ENCODE results near the gene TPD52L1.

Gene TPD52L1

DNA sequence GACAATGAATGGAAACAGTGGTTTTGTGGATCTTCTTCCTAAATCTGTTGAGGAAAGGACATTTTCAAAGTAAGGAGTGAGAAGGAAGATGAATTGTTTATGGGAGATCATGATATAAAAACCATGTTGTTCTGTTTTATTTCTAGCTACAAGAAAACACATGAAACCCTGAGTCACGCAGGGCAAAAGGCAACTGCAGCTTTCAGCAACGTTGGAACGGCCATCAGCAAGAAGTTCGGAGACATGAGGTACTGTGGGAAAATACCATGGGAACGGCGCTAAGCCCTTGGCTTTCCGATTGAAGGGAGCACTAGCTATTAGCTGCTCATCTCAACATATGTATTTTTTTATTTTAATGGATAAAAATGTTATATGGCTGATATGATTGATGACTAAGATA lies 94.6 kb downstream of the TPD52L1 start:
- no peak for DNase-seq

DNA sequence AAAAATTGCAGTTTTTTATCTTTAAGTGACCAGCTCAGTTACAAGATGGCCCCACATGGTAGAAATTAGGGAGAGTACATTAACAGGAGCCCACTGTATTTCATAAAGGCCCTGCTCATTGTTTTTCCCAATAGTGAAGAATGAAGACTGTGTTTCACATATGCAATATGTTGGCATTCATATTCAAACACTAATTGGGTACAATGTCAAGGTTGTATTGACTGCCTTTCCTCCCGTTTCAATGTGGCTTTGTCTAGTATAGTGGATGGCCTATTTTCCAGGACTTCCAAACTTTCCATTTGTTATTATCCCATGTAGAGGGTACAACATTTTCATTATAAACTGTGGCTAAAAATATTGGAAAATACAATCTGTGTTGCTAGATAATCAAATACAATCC lies 96.9 kb downstream of the TPD52L1 start:
- no peak for DNase-seq

DNA sequence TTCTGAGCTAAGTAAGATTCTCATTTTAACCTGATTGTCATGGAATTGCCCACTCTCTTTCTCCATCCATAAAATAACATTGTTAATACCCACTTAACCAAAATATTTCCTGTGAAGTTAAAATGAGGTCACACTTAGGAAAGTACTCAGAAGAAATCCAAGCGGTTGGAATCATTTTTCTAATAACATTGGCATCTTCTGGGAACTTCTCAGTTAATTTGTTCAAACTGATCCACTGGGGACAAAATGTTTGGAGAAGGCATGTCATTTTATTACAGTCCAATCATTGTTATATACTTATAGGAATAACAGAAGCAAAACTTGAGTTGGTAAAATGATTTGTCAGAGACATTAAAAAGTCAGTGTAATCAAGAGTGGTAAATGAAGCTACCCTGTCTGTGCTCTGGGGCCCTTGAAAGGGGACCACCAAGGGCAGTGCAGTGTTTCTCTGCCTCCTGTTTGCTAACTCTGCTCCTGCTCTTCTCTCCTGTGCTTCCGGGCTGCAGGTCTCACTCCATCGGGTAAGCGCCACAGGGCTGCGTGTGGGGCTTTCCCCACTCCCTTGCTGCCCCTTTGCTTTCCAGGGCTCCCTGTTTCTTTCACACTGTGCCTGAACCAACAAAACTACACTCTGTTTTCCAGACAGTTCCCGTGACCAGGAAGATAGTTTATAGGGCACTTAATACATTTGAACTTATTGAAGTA lies 98.1 kb downstream of the TPD52L1 start:
- DNase-seq = no peak

DNA sequence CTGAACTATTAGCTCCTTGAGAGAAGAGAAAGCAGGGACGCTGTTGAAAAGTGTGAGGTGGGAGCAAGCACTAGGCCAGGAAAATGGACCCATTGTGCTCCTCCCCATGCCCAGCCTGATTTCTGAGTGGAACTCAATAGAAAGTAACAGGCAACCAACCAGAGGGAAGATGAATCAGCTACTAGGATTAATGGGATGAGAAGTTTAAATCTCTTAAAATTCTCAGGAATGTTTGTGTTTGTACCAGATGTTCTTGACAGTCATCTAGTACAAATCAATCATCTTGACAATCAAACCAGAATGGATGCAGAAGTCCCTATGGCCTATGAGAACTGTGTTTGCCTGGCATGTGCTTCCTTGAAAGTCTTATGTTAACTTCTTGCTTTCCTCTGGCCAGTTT lies 99.3 kb downstream of the TPD52L1 start:
- DNase-seq = no peak

DNA sequence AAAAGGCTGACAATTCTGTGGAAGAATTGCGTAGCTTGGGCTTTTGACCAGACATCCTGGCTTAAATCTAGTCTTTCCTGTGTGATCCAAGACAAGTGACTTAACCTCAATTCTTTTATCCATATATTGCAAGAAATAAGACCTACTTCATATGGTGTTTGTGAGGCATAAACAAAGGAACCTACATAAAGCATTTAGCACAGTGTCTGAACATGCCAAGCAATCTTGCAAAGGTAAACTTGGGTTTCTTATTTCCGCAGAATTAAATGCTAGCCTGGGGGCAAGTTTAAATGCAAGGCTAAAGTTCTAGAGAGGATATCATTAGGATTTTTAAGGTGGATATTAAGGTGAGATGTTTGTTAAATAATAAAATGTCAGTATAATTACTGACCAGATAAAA lies 100.3 kb downstream of the TPD52L1 start:
- no peak for DNase-seq

DNA sequence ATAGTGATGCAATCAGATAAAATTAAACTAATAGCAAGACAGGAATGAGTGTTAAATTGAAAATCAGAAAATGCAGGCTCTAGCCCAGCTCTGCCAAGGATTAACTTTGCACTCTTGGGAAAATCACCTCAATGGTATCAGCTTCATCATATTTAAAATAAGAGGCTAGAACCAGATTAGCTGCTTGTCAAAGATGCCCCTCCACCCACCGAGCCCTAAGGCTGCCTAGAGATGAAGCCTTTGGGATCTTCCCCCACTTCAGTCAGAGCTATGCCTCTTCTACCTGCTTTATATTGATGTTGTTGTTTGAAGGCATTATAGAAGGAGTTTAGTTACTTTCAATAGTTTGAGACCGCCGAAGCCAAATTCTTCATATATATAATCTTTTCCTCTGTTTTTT lies 100.7 kb downstream of the TPD52L1 start:
- DNase-seq = no peak

DNA sequence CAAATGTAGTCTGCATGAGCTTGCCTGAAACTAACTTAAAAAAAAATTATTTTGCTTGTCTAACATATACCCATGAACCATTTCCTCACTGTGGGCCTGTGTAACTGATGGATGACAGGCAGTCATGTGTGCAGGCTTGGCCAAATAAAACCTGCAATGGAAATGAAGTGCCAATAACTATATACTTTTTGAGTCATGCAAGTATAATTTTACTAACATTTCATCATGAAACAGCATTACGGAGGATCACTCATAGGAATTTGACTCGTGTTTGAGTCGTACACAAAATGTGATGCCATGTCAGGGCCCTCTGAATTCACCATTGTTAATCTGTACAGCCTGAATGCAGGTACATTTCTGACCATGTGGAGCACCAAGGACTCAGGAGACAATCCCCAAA lies 101.6 kb downstream of the TPD52L1 start:
- DNase-seq = no peak

DNA sequence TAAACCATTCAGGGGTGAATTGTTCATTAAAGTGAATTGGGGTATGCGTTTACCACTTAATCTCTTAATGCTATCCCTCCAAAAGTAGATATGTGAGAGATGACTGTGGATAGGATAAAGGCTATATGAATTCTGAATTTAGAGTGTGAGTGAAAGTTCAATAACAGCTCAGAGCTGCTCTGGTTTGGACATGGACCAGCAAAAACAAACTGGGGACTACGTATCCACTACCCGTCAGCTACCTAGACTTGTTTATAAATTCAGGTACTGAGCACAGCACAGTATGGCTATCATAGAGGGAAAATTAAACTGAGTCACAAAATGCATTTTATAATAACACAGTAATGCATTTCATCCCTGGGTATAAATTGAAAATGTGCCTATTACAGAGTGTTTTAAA lies 103.8 kb downstream of the TPD52L1 start:
- DNase-seq = no peak

DNA sequence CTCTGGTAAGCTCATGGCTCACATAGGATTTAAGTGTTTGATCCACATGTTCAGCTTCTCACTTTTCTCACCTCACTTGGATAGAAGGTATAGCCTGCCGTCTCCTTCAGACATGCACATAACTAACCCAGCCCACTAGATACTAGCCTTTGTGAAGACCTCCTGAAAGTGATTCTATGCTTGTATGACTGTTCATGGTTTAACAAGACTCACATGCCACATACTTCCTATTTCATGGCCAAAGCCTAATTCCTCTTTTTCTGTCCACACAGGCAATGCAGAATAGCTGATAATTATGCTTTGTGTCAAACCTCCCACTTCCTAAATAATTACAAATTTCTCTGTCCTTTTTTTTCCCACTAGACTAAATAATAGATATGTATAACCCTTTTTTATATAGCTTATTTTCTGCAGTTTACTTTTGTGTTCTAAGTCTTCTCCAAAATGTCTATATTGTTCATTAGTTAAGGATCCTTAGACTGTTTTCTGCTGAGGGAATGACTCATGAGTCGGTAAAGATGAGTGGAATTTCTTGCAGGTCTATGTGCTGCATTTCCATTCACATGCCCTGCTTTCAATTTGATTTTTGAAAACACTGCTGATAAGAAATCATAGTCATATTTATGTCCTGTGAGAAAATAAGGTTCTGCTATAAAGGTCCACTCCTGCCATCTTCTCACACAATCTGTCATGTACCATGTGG lies 105.2 kb downstream of the TPD52L1 start:
- peak; percentile 78 for DNase-seq

DNA sequence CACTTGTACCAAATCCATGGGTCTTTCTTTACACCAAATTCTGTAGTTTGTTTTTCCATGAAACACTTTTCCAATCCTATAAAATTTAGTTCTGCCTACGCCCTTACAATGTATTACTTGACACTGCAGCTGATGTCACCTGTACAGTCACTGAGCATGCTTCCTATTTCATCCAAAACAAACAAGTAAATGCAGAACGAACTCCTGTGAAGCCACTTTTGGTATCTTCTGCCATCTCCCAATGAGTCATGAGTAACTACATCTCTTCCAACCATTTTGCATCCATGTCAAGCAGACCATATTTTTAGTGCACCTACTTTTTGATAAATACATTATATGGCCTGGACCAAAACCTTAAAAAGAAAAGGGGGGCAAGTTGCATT lies 105.8 kb downstream of the TPD52L1 start:
- no peak for DNase-seq

DNA sequence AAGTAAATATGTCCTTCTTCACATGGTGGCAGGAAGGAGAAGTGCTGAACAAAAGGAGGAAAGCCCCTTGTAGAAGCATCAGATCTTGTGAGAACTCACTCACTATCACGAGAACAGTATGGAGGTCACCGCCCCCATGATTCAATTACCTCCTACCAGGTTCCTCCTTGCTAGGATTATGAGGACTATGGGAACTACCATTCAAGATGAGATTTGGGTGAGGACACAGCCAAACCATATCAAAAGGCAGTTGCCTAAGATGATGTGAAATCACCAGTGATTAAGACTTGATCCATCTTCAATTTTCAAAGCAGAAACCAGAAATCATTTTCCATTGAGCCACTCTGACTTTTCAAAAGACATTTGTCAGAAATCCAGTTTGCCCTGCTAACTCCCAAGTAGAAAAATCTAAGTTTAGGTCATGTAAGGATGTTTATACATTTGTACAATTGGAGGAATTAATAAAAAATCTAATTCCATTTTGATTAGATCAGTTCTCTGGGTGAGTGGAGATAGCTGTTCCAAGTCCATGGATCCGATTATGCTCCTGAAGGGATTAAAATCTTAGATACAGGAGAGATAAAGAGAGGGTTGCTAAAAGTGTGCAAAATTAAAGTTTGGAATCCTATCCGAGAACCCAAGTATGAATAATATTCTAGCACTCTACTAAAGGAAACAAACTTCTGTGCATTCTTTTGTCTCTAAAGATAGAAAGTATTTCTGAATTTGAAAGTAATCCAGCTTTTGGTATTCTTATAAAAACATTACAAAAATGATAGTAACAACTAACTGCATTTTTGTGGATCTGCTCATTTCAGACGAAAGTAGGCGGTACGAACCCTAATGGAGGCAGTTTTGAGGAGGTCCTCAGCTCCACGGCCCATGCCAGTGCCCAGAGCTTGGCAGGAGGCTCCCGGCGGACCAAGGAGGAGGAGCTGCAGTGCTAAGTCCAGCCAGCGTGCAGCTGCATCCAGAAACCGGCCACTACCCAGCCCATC lies 108.7 kb downstream of the TPD52L1 start:
- peak; percentile 25 for DNase-seq

DNA sequence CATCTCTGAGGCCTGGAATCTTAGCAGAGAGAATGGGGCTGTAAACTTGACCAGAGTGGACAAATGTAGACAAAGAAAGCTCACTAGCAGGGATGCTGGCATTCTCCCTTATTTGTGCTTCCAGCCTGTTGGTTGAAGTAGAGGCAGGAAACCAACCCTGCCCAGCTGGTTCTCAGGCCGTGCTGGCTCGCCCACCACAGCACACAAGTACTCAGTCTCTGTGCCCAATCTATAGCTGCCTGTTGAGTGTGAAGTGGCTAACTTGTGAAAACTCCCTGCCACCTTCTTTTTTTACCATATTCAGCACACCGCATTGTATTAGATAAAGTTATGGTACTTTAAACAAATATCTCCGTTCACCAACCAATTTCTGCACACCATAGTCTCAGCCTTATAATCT lies 110.9 kb downstream of the TPD52L1 start:
- DNase-seq = no peak

DNA sequence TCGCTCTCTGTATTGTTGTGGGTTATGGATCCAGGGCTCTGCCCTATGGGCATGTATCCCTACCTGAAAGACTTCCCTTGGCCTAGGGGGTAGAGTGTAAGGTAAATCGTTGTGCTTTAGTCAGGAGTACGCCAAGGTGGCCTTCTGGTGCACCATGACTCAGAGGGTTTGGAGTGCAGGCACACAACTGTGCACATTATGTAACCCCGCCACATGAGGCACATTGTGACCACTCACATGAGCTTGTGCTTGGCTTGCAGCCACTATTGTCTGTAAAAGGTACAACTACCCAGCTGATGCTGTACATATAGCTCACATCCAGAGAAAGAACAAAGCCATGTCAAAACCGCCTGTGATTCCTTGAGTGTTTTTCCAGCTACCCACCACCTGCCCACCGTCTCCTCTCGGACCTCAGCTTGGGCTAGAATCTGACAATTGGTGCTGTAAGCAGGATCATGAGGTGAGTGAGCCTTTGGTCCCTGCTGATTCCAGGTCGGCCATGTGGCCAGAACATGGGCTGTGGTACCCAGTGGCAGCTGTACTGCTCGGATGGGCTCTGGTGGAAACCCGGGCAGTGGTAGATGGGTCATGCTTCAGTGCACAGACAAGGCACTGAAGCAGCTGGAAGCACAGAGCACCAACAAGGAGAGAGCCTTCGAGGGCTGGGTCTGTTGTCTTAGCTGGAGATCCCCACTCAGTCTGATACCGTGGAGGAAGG lies 114.4 kb downstream of the TPD52L1 start:
- DNase-seq = no peak

DNA sequence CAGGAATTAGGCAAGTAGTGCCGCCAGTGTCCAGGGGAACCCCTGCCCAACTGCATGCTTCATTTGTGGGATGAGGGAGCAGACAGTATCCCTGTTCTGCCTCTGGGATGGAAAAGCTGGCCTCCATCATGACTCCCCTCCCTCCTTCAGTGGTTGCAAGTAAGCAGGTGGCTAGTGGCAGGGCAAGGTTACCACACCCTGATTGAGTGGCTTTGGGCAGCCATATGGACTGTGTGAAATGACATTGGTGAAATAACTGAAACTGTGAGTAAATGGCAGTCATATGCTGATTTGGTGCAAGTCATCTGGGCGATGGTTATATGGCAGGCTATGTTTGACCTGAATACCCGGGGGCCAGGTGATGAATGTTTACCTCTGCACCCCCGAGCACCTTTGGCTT lies 115.2 kb downstream of the TPD52L1 start:
- DNase-seq = no peak

DNA sequence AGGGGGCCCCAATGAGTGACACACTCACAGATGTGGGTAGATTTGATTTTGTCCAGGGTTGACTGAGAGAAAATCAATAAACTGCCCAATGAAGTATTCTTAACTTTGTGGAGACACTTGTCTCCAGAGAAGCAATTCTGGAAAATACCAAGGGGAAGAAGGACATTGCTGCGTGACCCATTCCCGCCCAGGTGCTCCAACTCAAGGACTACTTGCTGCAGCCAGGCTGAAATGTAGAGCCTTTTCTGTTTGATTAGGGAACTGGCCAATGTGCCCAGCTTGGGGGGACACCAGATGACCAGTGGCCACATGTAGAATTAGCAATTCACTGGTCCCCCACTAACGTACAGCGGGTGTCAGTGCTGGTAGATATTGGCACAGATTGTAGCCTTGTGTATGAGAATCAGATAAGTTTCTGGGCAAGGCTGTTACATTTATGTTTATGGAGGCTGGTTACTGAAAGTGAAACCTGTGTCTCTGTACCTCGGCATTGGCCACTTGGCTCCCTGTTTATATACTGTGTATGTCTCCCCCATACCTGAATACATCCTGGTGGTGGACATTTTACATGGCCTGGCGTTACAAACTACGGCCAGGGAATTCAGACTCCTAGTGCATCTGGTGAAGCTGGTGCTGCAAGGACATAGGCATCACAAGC lies 115.9 kb downstream of the TPD52L1 start:
- DNase-seq = no peak

DNA sequence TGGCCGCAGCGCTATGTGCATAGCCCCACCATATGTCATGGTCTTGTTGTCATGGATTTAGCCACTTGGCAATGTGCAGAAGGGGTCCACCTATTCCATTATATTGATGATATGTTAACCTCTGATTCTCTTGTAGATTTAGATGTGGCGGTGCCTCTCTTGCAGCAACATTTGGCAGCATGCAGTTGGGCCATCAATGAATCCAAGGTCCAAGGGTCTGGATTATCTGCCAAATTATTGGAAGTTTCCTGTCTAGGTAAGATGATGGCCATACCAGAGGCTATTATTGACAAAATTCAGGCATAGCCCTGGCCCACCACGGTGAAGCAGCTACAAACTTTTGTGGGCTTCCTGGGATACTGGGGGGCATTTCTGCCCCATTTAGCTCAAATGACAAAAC lies 116.8 kb downstream of the TPD52L1 start:
- DNase-seq = no peak

DNA sequence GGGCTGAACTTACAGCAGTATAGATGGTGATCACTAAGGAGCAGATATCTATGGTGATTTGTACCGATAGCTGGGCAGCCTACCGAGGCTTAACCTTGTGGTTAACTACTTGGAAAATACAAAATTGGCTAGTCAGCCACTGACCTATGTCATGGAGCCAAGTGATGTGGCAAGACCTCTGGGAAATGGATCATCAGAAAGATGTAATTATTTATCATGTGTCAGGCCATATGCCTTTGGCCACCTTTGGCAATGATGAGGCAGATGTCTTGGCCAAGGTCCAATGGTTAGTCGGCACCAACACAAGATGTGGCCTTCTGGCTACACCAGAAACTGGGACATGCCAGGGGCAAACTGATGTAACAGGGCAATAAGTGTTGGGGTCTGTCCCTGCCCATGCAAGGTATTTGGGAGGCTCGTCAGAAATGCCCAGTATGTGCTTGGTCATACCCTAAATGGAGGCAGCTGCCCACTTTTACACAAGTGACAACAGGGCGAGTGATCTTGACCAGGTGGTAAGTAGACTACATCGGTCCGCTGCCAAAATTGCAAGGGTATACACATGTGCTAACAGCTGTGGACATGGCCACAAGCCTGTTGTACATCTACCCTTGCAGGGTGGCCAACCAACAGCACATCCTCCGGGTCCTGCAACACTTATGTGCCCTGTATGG lies 118.0 kb downstream of the TPD52L1 start:
- no peak for DNase-seq

DNA sequence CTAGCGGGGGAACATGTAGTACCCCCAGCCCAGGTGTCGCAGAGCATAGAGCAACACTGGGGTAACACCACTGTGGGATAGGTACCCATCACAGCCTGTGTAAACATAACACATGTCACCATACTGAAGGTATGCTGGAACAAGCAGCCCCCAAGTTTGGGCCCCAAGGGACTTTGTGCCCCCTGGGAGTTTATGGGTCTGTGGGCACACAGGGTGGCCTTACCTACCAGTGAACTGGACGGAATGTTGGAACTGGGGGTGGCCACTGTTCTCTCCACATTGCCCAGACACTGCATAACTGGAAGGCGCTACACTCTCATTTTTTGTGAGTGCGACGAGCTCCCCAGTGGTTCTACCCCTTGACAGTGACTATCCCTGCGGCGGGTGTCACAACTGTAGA lies 119.7 kb downstream of the TPD52L1 start:
- DNase-seq = no peak

DNA sequence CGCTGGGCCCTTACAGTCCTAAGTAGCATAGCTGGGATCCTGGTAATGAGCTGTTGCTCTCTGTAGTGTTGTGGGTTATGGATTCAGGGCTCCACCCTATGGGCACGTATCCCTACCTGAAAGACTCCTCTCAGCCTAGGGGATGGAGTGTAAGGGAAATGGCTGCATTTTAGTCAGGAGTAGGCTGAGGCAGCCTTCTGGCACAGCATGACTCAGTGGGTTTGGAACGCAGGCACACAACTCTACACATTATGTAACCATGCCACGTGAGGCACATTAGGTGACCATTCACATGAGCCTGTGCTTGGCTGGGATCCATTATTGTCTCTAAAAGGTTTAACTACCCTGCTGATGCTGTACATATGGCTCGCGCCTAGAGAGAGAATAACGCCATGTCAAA lies 120.4 kb downstream of the TPD52L1 start:
- no peak for DNase-seq

DNA sequence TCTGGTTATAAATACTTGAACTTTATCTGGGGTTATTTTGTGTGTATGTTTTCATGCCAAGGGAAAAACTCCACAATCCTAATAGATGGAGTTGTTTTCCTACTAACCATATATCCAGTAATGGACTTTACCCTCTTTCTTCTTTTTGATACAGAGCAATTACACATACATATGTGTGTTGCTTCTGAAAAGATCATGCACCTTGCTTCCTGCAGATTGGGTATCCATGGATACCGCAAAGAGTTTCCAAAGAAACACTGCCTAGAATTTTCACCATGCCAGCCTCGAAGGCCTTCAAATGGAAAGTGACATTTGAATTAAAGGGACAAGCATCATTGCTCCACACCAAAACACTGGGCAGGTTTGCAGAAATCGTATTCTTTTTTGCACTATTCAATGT lies 121.4 kb downstream of the TPD52L1 start:
- DNase-seq = no peak

DNA sequence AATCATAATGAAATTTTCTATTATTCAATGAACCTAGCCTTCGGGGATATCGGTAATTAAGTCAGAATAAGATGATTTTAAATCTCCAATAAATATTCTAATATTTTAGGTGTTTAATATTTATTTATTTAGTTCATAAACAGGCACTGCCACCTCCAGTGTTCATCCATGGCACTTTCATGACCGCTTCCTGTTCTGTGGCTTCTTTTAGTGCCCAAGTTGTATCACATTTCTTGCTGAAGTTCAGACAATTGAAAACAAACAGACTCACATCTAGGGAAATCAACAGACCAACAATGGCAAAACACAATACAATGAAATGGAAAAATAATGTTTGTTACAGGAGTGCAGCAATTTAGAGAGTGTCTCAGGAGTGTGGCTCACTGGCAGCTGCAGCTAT lies 122.2 kb downstream of the TPD52L1 start:
- DNase-seq = no peak

DNA sequence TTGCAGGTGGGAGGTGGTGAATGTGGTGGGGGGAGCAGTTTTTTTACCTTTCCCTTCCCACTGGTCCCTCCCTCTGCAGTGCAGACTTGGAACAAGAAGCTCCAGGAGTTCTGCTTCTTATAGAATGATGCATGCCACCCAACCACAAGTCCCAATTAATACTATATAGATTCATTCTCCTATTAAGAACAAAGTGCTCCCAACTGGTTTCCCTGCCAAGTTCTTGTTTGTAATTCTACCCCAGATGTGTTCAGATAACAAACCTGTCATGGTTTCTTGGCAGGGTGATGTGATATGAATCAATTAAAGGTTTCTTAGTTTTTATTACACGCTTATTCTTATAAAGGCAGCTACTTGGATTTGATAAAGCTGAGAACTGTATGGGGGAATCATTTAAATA lies 124.3 kb downstream of the TPD52L1 start:
- no peak for DNase-seq

Data from MV-4-11 (cell line).